NAMALWA (cell line): Measurements from ENCODE around the gene GSTO2.

Source experiments
- DNase-seq: peaks from one replicate; pipeline ENCODE4 v3.0.0-alpha.2; 2015; ENCODE audit warnings: low spot score

Gene GSTO2

GRCh38 chr10:104340641-104341040 lies 71.7 kb downstream of the GSTO2 start:
- DNase-seq: no peak

GRCh38 chr10:104342941-104343411 lies 74.0 kb downstream of the GSTO2 start:
- no peak for DNase-seq

- no peak for DNase-seq
These were observed 75.2 kb downstream of the GSTO2 start for GRCh38 chr10:104344219-104344618.

GRCh38 chr10:104345515-104345914 lies 76.5 kb downstream of the GSTO2 start:
- no peak for DNase-seq

GRCh38 chr10:104345941-104346340 lies 77.0 kb downstream of the GSTO2 start:
- no peak for DNase-seq

GRCh38 chr10:104347295-104348045 lies 78.5 kb downstream of the GSTO2 start:
- no peak for DNase-seq

- DNase-seq: no peak
These were observed 79.6 kb downstream of the GSTO2 start for GRCh38 chr10:104348601-104349000.

GRCh38 chr10:104349623-104350126 lies 80.7 kb downstream of the GSTO2 start:
- DNase-seq: peak; percentile 72

GRCh38 chr10:104350127-104350635 lies 81.2 kb downstream of the GSTO2 start:
- peak; percentile 90 for DNase-seq

- DNase-seq: no peak
These were observed 82.2 kb downstream of the GSTO2 start for GRCh38 chr10:104351061-104351702.

GRCh38 chr10:104351919-104352318 lies 82.9 kb downstream of the GSTO2 start:
- peak; percentile 16 for DNase-seq

GRCh38 chr10:104353325-104354048 lies 84.5 kb downstream of the GSTO2 start, which contains the start of gene CFAP58:
TSS of gene CFAP58 (plus strand) at chr10:104353833. CDS start at chr10:104353898, 65 bp downstream.
- DNase-seq: peak; percentile 96
